Measurements from ENCODE around the gene BLTP3B.

GRCh38 chr12:100173111-100173510 is 30.4 kb upstream of the BLTP3B start:
- TF ChIP-seq CTCF (IDR thresholded peaks at IDR 0.05; ENCODE audit: low read depth, low read length, missing input control) (no peak), REST (IDR thresholded peaks at IDR 0.05) (no peak), MAX (IDR thresholded peaks at IDR 0.05) (no peak), TAF1 (conservative IDR thresholded peaks at IDR 0.05) (no peak), YY1 (IDR thresholded peaks at IDR 0.05) (no peak), RXRA (IDR thresholded peaks at IDR 0.05) (no peak), RAD21 (IDR thresholded peaks at IDR 0.05) (no peak), ATF3 (IDR thresholded peaks at IDR 0.05) (no peak), FOXA1 (IDR thresholded peaks at IDR 0.05) (no peak), EGR1 (IDR thresholded peaks at IDR 0.05; ENCODE audit: low read depth in 2 of 2) (no peak)

Data from liver (tissue), 3 donors.